HG03095 (cell line): ENCODE results near the gene NPY5R.

Source experiments
- ATAC-seq: cut with Tn5 transposase; IDR thresholded peaks from one replicate; pipeline ENCODE4 v1.9.1; 2021; ENCODE audit warnings: moderate library complexity; ENCODE audit not compliant: unreplicated experiment

The NPY5R gene

DNA sequence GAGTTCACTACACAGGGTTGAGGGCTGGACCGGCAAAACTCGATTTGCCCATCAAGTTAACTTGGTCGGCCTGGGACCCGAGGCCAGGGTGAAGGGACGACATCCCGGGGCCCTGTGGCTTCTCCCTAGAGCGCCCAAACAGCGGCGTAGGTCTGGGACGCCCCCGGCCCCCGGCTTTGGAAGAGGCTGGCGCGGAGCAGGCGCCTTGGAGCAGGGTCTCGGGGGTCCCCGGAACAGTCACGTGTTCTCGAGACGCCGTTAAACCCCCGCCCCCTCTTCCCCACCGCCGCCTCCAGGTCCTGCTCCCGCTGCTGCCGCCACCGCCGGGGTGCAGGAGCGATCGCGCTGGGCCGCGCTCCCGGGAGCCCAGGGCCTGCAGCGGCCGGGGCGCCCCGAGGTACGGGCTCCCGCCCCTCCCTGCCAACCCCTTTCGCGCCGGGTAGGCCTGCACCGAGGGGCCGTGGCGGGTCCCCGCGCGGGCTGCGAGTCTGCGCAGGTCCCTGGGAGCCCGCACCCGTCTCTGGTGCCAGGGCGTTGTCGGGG lies at the start of gene NPY5R:
Gene NPY5R, plus strand, starts transcription at position 289 of the 543 bp plus-strand sequence. CDS start 6,382 bp downstream, outside the sequence.
- no peak for ATAC-seq

DNA sequence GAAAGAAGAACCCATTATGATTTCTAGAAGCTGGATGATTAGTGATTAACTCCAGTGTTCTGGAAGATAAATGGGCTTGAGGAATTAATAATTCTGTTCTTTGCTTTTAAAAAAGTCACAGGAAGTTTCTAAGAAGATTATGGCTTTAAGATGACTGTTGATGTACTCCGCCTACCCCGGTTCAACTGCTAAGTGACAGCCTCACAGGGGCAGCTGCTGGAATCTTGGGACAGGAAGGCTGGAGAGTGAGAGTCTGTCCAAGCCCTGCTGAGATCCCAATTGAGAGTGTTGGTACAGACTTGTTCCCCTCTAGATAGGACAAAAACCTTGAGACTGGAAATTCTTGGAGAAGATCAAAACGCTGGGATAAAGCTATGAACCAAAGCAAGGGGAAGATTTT lies 48.6 kb upstream of the NPY5R start:
- ATAC-seq, result no peak

- no peak for ATAC-seq
Measured at GRCh38 chr4:163300445-163300844, 43.2 kb upstream of the NPY5R start.

DNA sequence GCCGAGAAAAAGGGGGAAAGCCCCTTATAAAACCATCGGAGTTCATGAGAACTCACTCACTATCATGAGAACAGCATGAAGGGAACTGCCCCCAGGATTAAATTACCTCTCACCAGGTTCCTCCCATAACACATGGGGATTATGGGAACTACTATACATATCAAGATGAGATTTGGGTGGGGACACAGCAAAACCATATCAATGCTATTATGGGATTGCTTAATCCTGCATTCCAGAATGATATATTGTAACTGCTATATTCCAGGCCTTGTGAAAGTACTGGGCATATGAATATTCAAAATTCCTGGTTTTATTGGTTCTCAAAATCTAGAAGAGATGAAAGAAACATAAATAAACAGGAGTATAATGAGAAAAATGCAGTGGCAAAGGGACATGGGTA lies 40.6 kb upstream of the NPY5R start:
- ATAC-seq, result no peak

- no peak for ATAC-seq
Measured at GRCh38 chr4:163309466-163309865, 34.2 kb upstream of the NPY5R start.

DNA sequence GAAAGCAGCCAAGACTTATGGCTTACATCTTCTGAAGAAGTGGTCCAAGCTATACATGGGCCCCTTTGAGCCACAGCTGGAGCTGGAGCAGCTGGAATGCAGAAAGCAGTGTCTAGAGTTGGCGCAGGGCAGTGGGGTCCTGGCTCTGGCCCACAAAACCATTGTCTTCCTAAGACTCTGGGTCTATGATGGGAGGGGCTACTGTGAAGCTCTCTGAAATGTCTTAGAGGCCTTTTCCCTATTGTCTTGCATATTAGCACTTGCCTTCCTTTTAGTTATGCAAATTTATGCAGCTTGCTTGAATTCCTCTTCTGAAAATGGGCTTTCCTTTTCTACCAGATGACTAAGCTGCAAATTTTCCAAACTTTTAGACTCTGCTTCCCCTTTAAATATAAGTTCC lies 26.6 kb upstream of the NPY5R start:
- no peak for ATAC-seq

GRCh38 chr4:163330916-163331628 lies 12.6 kb upstream of the NPY5R start:
- no peak for ATAC-seq

DNA sequence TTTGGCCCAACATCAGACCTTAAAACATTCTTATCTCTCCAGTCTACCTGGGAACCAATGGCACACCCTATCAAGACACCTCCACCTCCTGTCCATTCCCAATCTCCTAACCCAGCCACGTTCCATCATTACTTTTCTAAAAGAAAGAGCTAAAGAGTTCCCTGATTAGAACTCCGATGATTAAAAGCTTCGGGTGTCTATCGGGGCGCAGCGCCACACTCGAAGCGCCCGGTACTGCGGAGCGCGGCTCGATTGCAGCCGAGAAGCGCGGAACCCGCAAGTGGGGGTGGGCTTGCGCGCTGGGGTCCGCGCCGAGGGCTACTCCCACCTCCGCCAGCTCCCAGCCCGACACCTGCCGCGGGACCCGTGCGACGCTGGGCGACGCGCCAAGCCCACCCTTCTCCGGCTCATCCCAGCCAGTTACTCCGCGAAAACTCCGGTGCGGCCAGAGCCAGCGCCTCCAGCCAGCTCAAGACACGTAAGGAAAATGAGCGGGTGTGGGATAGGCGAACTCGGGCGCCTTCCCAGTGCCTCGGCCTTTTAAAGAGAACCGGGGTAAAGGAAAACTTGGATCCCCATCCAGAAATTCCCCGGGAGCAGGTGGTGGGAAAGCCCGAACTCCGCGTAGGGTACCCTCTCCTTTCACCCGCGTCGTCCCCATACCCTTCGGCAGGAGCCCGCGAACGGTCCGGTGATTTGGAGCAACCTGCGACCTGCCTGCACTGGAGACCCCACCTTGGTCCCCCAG lies 11.9 kb upstream of the NPY5R start:
- ATAC-seq, result no peak

DNA sequence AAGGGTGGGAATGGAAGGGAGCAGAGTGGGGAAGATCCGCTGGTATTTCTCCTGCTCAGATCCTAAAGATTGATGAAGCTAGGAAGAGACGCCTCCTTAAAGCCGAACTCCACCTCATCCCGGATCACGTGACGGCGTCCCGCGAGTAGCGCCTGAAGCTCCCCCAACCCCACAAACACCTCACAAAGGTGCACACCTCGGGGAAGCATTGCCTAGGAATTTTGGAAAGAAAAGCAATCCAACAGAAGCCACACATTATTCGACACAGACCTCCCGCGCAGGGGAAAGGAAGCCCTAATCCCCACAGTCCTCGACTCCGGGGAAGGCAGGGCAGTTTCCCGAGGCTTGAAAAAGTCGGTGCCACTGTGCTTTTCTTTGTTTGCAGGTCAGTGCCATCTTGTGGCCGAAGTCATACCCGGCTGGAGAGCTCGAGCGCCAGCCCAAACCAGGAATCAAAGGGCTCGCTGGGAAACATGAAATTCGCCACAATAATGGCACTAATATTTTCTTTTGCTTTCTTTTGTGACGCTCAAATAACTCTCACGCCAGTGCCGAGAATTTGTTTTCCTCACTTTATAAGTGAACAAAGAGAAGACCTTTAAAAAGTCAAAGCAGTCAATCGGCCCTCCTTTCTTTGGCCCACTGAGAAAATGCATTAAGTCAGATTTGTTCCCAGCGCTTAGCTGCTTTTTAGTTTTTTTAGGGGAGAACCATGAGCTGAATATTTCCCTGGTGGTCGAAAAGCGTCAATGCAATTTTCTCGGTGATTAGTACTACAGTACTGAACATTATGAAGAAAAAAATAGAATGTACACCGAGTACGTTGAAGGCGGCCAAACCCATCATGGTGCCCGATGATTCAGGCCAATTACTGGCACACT lies 10.9 kb upstream of the NPY5R start, which contains the start of gene NPY1R:
Gene NPY1R, minus strand, starts transcription at position 71 of the 881 bp plus-strand sequence. CDS start 6,042 bp downstream, outside the sequence.
- peak; percentile 74 for ATAC-seq

DNA sequence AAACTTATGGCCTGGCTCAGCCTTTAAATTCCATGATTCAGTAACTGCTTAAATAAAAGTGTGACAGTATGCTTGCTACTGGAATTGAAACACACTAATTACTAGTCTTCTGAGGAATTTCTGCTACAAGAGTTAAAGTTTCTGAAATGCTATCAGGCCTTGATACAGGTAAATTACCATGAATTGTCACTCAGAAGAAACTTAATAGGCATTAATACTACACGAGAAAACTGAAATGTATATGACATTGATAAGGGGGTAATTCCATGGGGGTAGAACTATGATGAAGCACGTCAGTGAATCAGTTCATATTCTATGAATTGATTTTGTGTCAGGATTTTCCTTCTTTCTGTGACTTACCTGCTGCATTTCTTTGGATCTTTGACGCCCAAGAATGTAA lies 8.3 kb upstream of the NPY5R start:
- ATAC-seq, result no peak

- no peak for ATAC-seq
Measured at GRCh38 chr4:163344147-163345125, 744 bp downstream of the NPY5R start.

DNA sequence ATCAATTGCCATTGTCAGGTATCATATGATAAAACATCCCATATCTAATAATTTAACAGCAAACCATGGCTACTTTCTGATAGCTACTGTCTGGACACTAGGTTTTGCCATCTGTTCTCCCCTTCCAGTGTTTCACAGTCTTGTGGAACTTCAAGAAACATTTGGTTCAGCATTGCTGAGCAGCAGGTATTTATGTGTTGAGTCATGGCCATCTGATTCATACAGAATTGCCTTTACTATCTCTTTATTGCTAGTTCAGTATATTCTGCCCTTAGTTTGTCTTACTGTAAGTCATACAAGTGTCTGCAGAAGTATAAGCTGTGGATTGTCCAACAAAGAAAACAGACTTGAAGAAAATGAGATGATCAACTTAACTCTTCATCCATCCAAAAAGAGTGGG lies 7.0 kb downstream of the NPY5R start:
- no peak for ATAC-seq

GRCh38 chr4:163353054-163353453 lies 9.4 kb downstream of the NPY5R start:
- no peak for ATAC-seq

DNA sequence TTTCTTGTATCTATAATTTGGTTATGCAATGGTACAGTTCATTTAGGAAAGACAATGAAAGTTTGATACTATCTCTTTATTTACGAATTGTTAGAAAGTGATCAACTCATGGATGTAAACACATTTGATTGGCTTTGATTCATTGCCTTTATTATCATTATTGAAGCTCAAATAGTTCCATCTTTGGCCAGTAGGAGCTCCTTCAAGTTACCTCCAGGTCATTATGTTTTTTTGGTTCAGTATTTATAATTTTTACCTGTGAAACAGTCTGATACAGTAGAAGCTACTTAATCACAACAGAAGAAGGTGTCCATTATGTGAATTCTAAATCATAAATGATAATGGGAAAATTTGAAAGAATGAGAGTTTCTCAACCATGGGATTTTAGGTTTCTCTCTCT lies 12.4 kb downstream of the NPY5R start:
- ATAC-seq, result no peak

DNA sequence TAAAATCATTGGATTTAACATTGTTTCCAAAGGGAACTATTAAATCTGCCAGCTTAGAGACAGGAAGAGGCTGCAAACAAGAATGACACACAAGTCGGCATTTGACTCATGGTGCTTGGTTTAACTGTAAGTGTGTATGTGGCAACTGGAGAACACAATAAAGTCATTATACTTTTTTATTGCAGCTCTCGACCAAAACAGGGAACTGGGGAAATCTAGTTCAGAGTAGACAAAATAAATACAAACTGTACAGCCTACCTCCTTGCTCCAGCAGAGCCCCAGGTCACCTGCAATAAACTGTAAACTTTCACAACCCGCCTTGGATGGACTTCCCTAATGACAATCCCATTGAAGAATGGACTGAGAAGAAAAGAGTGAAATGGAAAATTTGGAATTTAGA lies 24.0 kb downstream of the NPY5R start:
- no peak for ATAC-seq

GRCh38 chr4:163372029-163372428 lies 28.3 kb downstream of the NPY5R start:
- ATAC-seq, result no peak

DNA sequence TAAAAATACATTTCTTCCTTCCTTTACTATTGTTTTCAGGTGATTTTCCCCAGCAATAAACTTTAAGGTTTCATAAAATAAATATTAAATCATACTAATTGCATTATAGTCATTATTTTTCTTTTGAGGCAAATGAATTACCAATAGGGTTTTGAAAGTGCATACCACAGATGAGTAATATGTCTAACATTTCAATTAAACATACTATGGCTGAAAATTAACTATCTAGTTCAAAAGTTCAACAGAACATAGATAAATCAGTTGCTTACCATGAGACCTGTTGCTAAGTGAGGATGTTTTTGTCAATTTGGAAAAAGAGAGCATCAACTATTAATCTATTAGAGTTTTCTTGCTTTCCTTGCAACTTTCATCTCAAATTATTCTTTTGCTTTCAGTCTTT lies 35.0 kb downstream of the NPY5R start:
- no peak for ATAC-seq

- ATAC-seq, result no peak
Measured at GRCh38 chr4:163380703-163381102, 37.0 kb downstream of the NPY5R start.

DNA sequence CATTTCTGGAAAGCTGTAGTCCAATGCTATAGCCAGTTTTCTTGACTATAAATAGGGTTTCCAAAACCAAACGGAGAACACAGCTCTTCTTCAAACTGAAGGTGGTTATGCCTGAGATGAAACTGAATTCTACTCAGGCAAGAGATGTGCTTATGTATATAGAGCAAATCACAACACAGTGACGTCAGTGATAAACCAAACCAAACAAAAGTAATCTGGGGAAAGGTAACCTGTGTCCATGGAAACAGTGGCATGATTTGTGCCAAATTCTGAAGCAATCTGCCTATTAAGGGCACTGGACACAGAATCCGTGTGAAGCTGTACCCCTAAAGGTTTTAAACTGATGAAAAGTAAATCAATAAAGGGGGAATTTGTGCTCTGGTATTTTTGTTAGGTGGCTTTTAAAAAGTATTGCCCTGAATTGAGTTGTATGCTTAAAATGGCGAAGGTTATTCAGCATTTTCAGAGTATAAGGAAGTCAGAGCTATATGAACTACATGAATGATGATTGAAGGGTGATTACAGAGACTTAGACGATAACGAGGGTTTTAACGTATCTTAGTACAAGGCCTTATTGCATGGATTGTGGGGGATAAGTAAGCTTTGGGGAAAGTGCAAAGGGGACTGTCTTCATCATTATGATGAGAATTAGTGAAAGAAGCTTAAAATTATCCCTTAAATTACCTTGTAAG lies 38.6 kb downstream of the NPY5R start:
- no peak for ATAC-seq
